ENCODE results near the gene CSTPP1. TPM values are rescaled to one million over a fixed set of nuclear protein-coding genes. Genes with fewer than 3 reads are reported as not detected.

CSTPP1 gene
- total and polyA plus RNA-seq, 2 of the 8 experiments (the other 6 are each of a cell fraction or from before 2014, with no cell fraction given), result 24.2 to 28.7 TPM

- TF ChIP-seq NRF1 (IDR thresholded peaks at IDR 0.05; ENCODE audit: low read depth, low read length) (no peak), SP4 (IDR thresholded peaks at IDR 0.05; ENCODE audit: low read length) (no peak), ATF3 (IDR thresholded peaks at IDR 0.05; ENCODE audit: insufficient read depth, low read depth, low read length) (no peak), CBX8 (IDR thresholded peaks at IDR 0.05; ENCODE audit: borderline replicate concordance, low read depth, low read length) (no peak), TAF7 (optimal IDR thresholded peaks at IDR 0.05; ENCODE audit: borderline replicate concordance, low read depth, low read length) (no peak)
These were observed 16.0 kb downstream of the CSTPP1 start (continued) for GRCh38 chr11:46952553-46952952.
